GM19099 (cell line): ENCODE measurements around the gene DOCK9.

Experiments
- POLR2A ChIP-seq: IDR thresholded peaks from 3 replicates; pipeline ENCODE4 v1.6.1; 2011; ENCODE audit warnings: low read depth; ENCODE audit not compliant: insufficient read length; ENCODE audit errors: extremely low read depth

Gene DOCK9, protein sequence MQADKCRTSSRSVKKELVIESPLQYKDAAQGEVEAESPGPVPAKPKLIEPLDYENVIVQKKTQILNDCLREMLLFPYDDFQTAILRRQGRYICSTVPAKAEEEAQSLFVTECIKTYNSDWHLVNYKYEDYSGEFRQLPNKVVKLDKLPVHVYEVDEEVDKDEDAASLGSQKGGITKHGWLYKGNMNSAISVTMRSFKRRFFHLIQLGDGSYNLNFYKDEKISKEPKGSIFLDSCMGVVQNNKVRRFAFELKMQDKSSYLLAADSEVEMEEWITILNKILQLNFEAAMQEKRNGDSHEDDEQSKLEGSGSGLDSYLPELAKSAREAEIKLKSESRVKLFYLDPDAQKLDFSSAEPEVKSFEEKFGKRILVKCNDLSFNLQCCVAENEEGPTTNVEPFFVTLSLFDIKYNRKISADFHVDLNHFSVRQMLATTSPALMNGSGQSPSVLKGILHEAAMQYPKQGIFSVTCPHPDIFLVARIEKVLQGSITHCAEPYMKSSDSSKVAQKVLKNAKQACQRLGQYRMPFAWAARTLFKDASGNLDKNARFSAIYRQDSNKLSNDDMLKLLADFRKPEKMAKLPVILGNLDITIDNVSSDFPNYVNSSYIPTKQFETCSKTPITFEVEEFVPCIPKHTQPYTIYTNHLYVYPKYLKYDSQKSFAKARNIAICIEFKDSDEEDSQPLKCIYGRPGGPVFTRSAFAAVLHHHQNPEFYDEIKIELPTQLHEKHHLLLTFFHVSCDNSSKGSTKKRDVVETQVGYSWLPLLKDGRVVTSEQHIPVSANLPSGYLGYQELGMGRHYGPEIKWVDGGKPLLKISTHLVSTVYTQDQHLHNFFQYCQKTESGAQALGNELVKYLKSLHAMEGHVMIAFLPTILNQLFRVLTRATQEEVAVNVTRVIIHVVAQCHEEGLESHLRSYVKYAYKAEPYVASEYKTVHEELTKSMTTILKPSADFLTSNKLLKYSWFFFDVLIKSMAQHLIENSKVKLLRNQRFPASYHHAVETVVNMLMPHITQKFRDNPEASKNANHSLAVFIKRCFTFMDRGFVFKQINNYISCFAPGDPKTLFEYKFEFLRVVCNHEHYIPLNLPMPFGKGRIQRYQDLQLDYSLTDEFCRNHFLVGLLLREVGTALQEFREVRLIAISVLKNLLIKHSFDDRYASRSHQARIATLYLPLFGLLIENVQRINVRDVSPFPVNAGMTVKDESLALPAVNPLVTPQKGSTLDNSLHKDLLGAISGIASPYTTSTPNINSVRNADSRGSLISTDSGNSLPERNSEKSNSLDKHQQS (N-terminal part only)

DNA sequence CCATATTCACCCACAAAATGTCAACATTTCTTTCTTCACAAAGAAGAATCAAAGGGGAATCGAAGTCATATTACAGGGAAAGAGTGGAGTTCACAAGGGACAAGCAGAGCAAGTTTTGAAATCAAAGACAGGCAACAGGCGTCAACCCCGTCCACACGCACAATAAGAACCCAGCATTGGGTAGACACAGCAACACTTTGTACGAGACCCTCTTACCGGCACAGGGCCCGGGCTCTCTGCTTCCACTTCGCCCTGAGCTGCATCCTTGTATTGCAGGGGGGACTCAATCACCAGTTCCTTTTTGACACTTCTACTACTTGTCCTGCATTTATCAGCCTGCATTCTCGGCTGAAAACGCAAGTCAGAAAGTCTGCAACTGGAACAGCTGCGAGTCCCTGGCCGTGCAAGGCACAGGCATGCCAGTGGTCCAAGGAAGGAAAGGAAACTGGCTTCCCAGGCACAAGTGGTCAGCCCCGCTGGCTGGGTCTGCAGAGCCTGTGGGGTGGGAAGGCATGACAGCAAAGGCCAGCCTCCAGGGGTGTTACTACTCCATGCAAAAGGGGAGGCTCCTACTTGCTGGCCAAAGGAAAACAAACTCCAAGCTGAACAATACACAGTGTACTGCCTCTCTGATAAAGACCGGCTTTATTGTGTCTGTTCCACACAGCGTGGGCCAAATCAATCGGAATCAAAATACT is at the start of gene DOCK9:
Gene DOCK9 (minus strand): TSS at position 497 of the 698 bp plus-strand sequence. CDS start 155 bp downstream, at position 342.
- TF ChIP-seq POLR2A: no peak

DNA sequence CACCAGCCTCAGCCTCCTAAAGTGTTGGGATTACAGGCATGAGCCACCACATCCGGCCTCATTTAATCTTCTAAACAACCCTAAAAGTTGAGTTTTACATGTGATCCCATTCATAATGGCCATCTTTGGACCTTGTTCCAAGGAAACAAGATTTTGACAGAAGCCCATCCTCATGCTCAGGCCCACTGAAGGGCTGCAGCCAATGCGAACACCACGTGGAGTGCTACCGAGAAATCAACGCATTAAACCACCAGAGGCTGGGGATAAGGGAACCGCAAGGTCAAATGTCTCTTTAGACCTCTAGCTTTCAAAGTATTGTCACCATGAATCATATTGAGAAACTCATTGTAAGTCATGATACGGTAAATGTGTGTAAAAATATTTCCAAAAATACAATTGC is 49.4 kb upstream of the DOCK9 start:
- TF ChIP-seq POLR2A: no peak

DNA sequence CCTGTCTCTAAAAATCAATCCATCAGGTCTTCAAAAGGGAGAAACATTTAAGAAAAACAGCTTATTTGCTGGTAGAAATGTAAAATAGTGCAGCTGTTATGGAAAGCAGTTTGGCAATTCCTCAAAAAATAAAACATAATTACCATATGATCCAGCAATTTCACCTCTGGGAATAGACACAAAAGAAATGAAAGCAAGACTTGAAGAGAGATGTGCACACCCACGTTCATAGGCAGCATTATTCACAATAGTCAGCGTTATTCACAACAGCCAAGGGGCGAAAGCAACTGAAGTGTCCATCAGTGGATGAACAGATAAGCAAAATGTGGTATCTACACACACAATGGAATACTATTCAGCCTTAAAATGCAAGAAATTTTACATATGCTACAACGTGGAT is 45.1 kb upstream of the DOCK9 start:
- TF ChIP-seq POLR2A: no peak

DNA sequence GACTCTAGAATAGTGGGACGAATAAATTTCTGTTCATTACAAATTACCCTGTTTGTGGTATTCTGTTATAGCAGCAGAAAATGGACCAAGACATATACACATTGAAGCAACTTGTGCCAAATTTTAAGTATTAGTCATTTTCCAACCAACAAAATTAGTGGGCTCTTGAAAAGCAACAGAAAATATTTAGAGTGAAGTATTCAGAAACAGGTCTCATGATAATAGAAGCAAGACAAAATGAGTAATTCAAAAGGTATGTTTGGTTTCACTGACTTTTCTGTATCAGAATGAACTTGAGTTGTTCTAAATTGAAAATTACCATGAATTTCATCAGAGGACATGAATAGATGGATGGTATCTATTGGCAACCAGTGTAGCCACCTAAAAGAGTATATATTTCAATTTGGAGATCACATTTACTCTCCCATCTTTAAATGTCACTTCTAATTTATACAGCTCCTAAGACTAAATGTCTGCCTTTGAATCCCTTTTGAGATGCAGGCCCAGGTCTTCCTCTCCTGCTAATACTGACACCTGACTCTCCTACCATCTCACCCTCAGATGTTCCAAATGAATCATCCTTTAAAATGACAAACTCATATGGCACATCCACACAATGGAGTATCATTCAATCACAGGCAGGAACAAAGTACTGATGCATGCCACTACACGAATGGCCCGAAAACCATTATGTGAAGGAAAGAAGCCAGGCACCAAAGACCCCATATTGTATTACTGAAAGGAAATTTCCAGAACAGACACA is 40.7 kb upstream of the DOCK9 start:
- no peak for TF ChIP-seq POLR2A

DNA sequence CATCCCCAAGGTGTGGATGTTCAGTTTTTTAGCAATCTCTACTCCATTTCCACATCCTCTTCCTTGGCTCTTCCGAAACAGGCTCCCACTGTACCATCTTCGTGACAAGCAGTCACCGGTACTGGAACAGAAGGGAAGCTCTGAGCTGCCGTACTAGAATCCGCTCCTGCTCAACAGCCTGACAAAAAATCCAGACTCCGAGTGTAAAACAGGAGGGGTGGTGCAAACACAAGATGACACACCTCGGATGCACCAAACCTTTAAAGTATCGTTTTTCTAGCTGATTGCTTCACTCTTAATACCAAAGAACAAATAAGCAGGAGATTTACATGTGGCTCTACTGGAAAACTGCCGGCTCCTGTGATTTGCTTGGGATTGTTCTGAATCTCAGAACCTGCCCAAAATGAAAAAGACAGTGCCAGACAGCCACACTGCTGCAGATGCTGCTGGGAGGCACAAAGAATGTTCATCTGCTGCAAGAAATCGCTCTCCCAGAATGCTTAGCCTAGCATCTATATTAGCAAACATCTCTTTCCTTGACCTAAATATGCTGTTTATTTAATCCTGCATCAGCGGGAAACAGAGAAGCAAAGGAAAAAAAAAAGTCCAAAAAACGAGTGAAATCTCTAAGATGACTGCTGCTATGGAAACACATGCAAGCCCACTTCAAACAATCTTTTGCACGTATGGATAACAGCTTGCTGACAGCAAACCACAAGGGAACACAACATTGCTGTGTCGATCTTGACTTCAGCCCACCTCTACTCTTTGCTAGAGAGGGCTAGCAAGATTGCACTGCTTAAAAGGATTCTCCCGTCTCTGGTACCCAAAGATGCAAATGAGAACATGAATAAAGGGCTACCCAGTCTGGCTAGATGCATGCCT is 38.0 kb upstream of the DOCK9 start:
- no peak for TF ChIP-seq POLR2A

DNA sequence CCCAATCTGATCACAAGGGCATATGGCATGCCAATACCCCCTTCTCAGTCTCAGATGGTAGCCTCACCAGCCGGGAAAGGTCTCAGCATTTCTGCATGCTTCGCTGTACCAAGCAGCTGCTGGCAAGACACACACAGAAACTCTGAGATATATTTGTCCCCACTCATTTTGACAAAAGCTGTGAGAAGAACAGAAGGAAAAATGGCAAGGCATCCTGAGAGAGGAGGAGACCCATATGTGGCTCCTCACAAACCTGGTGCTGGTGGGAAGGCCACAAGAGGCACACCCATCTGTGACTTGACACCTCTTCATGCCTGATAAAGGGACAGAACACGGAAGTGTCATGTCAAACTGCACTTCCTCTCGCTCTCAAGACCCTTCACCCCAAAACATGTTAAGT is 36.7 kb upstream of the DOCK9 start:
- no peak for TF ChIP-seq POLR2A

DNA sequence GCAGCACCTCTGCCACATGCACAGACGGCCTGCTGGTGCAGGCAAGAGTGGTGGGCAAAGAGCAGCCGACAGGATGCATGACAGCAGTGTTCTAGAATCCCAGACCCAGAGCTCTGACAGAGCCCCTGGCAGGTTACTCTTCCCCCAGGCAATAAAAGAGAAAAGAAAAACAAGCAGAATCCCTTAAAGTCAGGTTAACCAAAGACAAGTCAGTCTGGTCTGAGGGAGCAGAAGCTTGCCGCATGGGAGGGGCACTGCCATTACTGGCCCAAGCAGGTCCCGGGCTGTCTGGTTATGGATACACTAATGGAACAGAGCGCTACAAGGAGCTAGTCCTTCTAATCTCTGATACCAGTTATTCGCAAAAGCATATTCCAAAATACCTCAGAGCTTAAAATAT is 36.1 kb upstream of the DOCK9 start:
- TF ChIP-seq POLR2A: no peak

DNA sequence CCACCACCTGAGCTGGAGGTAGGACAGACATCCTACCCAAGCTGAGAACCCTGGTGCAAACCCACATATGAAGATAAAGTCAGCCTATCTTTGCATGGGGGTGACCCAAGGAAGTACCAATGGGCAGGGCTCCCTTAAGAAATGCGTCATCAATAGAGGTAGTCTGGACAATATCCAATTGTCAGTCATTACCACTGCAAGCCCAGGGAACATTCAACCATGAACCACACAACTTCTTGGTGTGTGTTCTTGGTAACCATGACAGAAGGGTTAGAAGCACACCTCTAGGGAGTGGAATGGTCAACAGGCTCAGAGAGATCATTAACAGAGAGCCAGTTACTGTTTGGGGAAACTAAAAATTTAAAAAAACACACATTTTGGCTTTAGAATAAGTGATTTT is 34.7 kb upstream of the DOCK9 start:
- no peak for TF ChIP-seq POLR2A

DNA sequence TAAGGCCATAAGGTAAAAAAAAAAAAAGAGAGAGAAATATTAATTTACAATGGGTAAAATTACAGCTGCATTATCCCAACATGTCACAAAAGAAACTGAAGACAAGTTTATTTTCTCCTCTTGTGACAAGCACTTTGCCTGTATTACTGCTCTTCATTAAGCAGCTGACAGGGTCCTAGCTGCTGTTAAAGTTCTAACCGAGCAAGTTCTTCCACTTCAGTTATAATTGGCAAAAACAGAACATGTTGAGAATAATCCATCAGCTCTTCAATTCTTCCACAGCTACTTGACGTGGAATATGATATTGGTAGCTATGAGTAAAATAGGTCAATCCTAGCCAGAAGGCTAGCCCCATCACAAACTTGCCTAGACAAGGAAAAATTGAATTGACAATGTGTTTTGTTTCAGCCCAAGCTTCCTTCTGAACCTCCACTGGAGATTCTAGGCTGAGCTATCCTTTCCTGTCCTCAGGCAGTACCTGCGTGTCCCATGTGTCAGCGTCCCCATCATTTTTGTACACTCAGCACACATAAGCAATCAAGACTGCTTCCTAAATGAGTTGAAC is 32.2 kb upstream of the DOCK9 start:
- TF ChIP-seq POLR2A: no peak

DNA sequence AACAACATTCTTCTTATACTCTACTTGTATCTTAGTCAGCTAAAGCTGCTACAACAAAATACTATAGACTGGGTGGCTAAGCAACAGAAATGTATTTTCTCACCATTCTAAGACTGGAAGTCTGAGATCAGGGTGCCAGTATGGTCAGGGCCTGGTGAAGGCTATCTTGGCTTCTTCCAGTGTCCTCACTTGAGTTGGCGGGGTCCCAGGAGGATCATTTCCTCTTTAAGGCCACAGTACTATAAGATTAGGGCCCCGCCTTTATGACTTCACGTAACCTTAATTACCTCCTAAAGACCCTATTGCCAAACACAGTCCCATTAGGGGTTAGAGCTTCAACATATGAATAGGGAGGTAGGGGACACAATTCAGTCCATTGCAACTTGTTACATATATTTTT is 30.7 kb upstream of the DOCK9 start:
- no peak for TF ChIP-seq POLR2A

DNA sequence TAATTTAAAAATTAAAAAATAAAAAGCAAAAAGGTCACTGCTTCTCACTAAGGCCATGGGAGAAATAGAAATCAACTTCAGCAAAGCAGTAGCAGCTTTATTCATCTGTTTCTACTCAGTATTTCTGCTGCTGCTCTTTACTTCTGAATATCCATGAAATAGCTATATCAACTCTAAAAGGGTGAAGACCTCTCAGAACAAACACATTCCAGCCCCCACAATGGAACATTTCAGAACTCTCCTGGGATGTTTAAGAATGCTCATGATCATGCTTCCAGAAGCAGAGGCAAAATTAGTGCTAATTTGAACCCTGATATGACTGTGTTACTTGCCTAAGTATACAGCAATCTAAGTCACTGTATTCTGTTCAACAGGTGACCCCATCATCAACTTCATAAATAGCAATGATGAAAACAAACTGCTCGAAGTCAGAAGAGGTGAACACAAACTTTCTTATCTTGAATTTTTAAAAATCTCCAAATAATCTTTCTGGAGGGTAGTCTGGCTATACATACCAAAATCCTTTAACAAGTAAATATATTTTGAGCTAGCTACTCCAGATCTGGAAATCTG is 29.6 kb upstream of the DOCK9 start:
- no peak for TF ChIP-seq POLR2A

DNA sequence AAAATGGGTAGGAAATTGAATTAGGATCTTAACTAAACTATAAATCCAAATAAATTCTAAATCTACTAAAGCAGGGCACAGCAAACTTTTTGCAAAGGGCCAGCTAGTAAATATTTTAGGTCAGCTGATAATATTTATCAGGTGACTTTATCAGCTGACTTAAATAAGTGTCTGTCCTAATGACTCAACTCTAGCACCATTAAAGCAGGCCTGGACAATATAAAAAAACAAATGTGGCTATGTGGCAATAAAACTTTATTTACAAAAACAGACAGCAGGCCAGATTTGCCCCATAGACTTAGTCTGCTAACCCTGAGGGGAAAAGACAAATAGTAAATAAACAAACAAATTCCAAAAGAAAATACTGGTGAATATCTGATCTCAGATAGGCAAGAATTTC is 27.7 kb upstream of the DOCK9 start:
- no peak for TF ChIP-seq POLR2A
